Lower leg skin (tissue), 3 donors: ENCODE measurements around the gene CREBBP.

Experiments used
- CTCF ChIP-seq, 3 donors: fragments of 450-650 bp; IDR thresholded peaks; one replicate each; pipeline ENCODE4 v1.5.1; 2016; ENCODE audit warnings: antibody characterized with exemption in 3 of 3, mild to moderate bottlenecking in 3 of 3, moderate library complexity in 2 of 3
- POLR2A ChIP-seq, 2 donors: fragments of 450-650 bp; IDR thresholded peaks; one replicate each; pipeline ENCODE4 v1.6.1; 2016 to 2017; ENCODE audit warnings: antibody characterized with exemption in 2 of 2, mild to moderate bottlenecking in 1 of 2, moderate library complexity in 1 of 2

DNA sequence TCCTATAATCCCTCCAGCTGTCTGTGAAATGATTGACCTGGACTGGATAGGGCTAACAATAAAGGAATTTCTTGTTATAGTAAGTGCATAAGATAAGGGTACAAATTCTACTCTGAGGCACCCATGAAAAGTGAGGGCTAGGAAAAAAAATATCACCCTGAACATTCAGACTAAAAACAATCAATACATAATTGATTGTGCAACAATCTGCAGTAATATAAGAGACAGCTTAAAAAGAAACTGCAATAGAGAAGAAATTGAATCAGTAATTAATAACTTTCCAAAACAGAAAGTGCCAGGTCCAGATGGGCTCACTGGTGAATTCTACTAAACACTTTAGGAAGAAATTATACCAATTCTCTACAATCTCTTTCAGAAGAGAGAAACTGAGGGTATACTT is 44.2 kb upstream of the CREBBP start:
- TF ChIP-seq CTCF (IDR thresholded peaks at IDR 0.05) (no peak), POLR2A (IDR thresholded peaks at IDR 0.05) (no peak)
